Activated T-helper 9 cell treated with anti-CD3 and anti-CD28 coated beads, Interleukin-2, amount 50 U/mL, for 16 hours (primary cell): Measurements from ENCODE around the gene TIGIT.
"Not testable (repeated sequence)": the region's sequence is repeated elsewhere in the genome, so short reads cannot be mapped to it uniquely, and the experiment has no call there.

Source experiments
- DNase-seq: peaks from one replicate; pipeline ENCODE4 v3.0.0-alpha.2; 2020; ENCODE audit warnings: low read depth

TIGIT gene

GRCh38 chr3:114293838-114294535, at the start of gene TIGIT:
Gene TIGIT, plus strand, starts transcription at chr3:114294028. Its CDS starts 34 bp downstream, at chr3:114294062.
- DNase-seq = no peak

GRCh38 chr3:114252954-114253353, 40.9 kb upstream of the TIGIT start:
- no peak for DNase-seq

- no peak for DNase-seq
Observed at GRCh38 chr3:114253505-114253904, 40.3 kb upstream of the TIGIT start.

- no peak for DNase-seq
Observed at GRCh38 chr3:114259566-114259965, 34.3 kb upstream of the TIGIT start.

- DNase-seq = no peak
Observed at GRCh38 chr3:114260152-114260551, 33.7 kb upstream of the TIGIT start.

GRCh38 chr3:114270019-114270418, 23.8 kb upstream of the TIGIT start:
- DNase-seq = no peak

- DNase-seq = no peak
Observed at GRCh38 chr3:114272271-114272670, 21.6 kb upstream of the TIGIT start.

GRCh38 chr3:114274929-114275328, 18.9 kb upstream of the TIGIT start:
- no peak for DNase-seq

GRCh38 chr3:114276856-114277255, 17.0 kb upstream of the TIGIT start:
- not testable (repeated sequence) for DNase-seq

GRCh38 chr3:114284644-114285043, 9.2 kb upstream of the TIGIT start:
- DNase-seq = no peak

GRCh38 chr3:114285648-114286230, 8.1 kb upstream of the TIGIT start:
- DNase-seq = no peak

GRCh38 chr3:114286266-114286665, 7.6 kb upstream of the TIGIT start:
- DNase-seq = no peak

- peak; percentile 86 for DNase-seq
Observed at GRCh38 chr3:114290911-114291901, 2.6 kb upstream of the TIGIT start.

- no peak for DNase-seq
Observed at GRCh38 chr3:114294940-114295480, 1.2 kb downstream of the TIGIT start.

GRCh38 chr3:114295946-114296345, 2.1 kb downstream of the TIGIT start:
- no peak for DNase-seq

- no peak for DNase-seq
Observed at GRCh38 chr3:114299421-114299820, 5.6 kb downstream of the TIGIT start.

- no peak for DNase-seq
Observed at GRCh38 chr3:114299941-114300624, 6.3 kb downstream of the TIGIT start.

- peak; percentile 35 for DNase-seq
Observed at GRCh38 chr3:114307222-114307830, 13.5 kb downstream of the TIGIT start.

- no peak for DNase-seq
Observed at GRCh38 chr3:114307832-114308231, 14.0 kb downstream of the TIGIT start.

- no peak for DNase-seq
Observed at GRCh38 chr3:114308377-114308776, 14.5 kb downstream of the TIGIT start.

- peak; percentile 66 for DNase-seq
Observed at GRCh38 chr3:114308830-114309229, 15.0 kb downstream of the TIGIT start.
